PC-9 (cell line): ENCODE data around the gene HNRNPA0. TPM values are rescaled to one million over a fixed set of nuclear protein-coding genes. Genes with fewer than 3 reads are reported as not detected.

Experiments used
- BruUV-seq: library from RNA; stranded (reverse); fragments of 400-500 nt; replicated peaks from 2 replicates; lab custom pipeline; 2021; lab: Mats Ljungman, UMichigan
- CTCF ChIA-PET: fragments of 300-600 bp; sonication (Branson Sonifier 250); formaldehyde crosslinking; loops from one replicate; lab custom pipeline; 2022; ENCODE audit warnings: antibody characterized with exemption; lab: Charles Lee
- POLR2A ChIA-PET: fragments of 300-600 bp; sonication (Branson Sonifier 250); formaldehyde crosslinking; loops from one replicate; lab custom pipeline; 2022; ENCODE audit warnings: antibody characterized with exemption; ENCODE audit not compliant: unreplicated experiment; lab: Charles Lee
- DNase-seq, 2 experiments: peaks; one replicate each; pipeline versions ENCODE4 v3.0.0 to v3.0.0-alpha.2; 2015 to 2022; ENCODE audit warnings: mixed read lengths in 1 of 2
- H2AFZ ChIP-seq: fragments of 200-600 bp; sonication (generic); 2 replicates; pipeline ENCODE4 v1.8.1; 2017; ENCODE audit warnings: antibody characterized with exemption
- H3F3A ChIP-seq: fragments of 200-600 bp; sonication (generic); 2 replicates; pipeline ENCODE4 v1.8.1; 2017; ENCODE audit warnings: antibody characterized with exemption, mild to moderate bottlenecking, low read depth; ENCODE audit not compliant: insufficient read depth
- H3K27ac ChIP-seq: fragments of 200-600 bp; sonication (generic); 2 replicates; pipeline ENCODE4 v1.6.1; 2016; ENCODE audit warnings: mixed run types
- H3K27me3 ChIP-seq: fragments of 200-600 bp; sonication (generic); 2 replicates; pipeline ENCODE4 v1.6.1; 2016; ENCODE audit warnings: low read depth, mixed run types; ENCODE audit not compliant: insufficient read depth
- H3K36me3 ChIP-seq: fragments of 200-600 bp; sonication (generic); 2 replicates; pipeline ENCODE4 v1.6.1; 2016; ENCODE audit warnings: low read depth, mixed run types
- H3K4me1 ChIP-seq: fragments of 200-600 bp; sonication (generic); replicated peaks from 2 replicates; pipeline ENCODE4 v1.6.1; 2016; ENCODE audit warnings: mixed run types; ENCODE audit not compliant: insufficient read depth
- H3K4me2 ChIP-seq: fragments of 200-600 bp; sonication (generic); 2 replicates; pipeline ENCODE4 v1.6.1; 2017; ENCODE audit warnings: mixed run types
- H3K4me3 ChIP-seq: fragments of 200-600 bp; sonication (generic); 2 replicates; pipeline ENCODE4 v1.6.1; 2016; ENCODE audit warnings: mixed run types
- H3K79me2 ChIP-seq: fragments of 200-600 bp; sonication (generic); 2 replicates; pipeline ENCODE4 v1.6.1; 2017; ENCODE audit warnings: low read depth, mixed run types
- H3K9me2 ChIP-seq: fragments of 200-600 bp; sonication (generic); 2 replicates; pipeline ENCODE4 v1.8.1; 2017; ENCODE audit warnings: mild to moderate bottlenecking; ENCODE audit not compliant: insufficient read depth
- H3K9me3 ChIP-seq: fragments of 200-600 bp; sonication (generic); 2 replicates; pipeline ENCODE4 v1.8.1; 2016; ENCODE audit warnings: low read depth; ENCODE audit not compliant: insufficient read depth
- H4K20me1 ChIP-seq: fragments of 200-600 bp; sonication (generic); 2 replicates; pipeline ENCODE4 v1.8.1; 2017; ENCODE audit not compliant: insufficient read depth
- EZH2 ChIP-seq: fragments of 200-600 bp; sonication (generic); IDR thresholded peaks from 2 replicates; pipeline ENCODE4 v1.8.0; 2017; ENCODE audit warnings: antibody characterized with exemption, low read depth
- intact Hi-C: fragments of 100-400 bp; cut with micrococcal nuclease; formaldehyde crosslinking; loops from one replicate; pipeline ENCODE4 v1.10.0; 2022; ENCODE audit not compliant: unreplicated experiment
- total RNA-seq: library from RNA; stranded (reverse); gene quantifications from 2 replicates; pipeline ENCODE4 v1.2.3, GENCODE V29; 2021
- TF ChIP-seq, protein P1 (sequence below): fragments of 200-600 bp; sonication (generic); conservative IDR thresholded peaks from 2 replicates; pipeline ENCODE4 v1.6.1; 2017; ENCODE audit warnings: mixed run types, antibody characterized with exemption, mild to moderate bottlenecking, moderate library complexity

HNRNPA0 gene
- total RNA-seq, 1 experiment from 2014 or later = 27.8 TPM

DNA sequence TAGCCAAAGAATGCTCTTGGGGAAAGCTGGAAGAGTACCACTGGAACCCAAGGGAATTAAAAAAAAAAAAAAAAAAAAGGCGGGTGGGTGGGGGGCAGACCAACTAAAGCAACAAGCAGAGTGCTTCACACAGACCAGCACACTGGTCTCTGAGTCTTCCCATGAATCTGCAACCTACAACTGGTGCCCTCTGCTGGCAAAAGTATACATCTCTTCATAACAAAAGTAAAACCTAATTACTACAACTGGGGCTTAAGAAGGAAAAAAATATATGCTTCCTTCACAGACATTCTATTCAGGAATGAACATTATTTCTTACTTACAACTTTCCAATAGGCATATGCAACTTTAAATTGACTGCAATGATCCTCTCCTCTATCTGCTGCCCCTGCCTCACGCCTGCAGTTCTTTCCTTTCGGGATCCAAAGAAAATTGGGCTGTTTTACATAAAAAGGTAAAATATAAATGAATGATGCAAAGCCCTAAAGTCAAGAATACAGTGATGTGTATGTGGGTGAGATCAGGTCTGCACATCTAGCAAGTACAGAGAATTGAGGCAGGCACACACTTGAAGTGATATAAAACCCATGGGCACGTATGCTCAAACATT lies 11.0 kb downstream of the HNRNPA0 start:
- no peaks in the 10 kb centered on the region for H3K9me2 ChIP-seq
- H3K4me2 ChIP-seq = no peak overlapping the region
- no peaks in the 10 kb centered on the region for H3K79me2 ChIP-seq
- ChIA-PET POLR2A (interaction anchor here (0.5 kb wide), 1 partner anchor 14 kb away, joined by 4 read pairs; no protein-coding TSS in a partner anchor), CTCF (interaction anchor here (0.6 to 2.9 kb wide), 8 partner anchors 13 to 1019 kb away, joined by 3 to 28 read pairs (median 6); no protein-coding TSS in a partner anchor)
- no peak for TF ChIP-seq EZH2
- TF ChIP-seq, protein P1, sequence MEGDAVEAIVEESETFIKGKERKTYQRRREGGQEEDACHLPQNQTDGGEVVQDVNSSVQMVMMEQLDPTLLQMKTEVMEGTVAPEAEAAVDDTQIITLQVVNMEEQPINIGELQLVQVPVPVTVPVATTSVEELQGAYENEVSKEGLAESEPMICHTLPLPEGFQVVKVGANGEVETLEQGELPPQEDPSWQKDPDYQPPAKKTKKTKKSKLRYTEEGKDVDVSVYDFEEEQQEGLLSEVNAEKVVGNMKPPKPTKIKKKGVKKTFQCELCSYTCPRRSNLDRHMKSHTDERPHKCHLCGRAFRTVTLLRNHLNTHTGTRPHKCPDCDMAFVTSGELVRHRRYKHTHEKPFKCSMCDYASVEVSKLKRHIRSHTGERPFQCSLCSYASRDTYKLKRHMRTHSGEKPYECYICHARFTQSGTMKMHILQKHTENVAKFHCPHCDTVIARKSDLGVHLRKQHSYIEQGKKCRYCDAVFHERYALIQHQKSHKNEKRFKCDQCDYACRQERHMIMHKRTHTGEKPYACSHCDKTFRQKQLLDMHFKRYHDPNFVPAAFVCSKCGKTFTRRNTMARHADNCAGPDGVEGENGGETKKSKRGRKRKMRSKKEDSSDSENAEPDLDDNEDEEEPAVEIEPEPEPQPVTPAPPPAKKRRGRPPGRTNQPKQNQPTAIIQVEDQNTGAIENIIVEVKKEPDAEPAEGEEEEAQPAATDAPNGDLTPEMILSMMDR = peak; percentile 75
- no peak overlapping the region for H3K27ac ChIP-seq
- no peak overlapping the region for H3K4me3 ChIP-seq
- BruUV-seq = no TSS peak
- H3K27me3 ChIP-seq = no peaks in the 10 kb centered on the region
- H4K20me1 ChIP-seq = no peaks in the 10 kb centered on the region
- no peak overlapping the region for H2AFZ ChIP-seq
- intact Hi-C loops = loop anchor here (1.0 kb wide), 1 partner anchor 83 kb away; no protein-coding TSS in a partner anchor
- H3K9me3 ChIP-seq = peaks cover 11% of the 10 kb centered on the region; the same call in 1 of the 2 replicates
- peaks cover 4% of the 10 kb centered on the region; the same call in 1 of the 2 replicates for H3K4me1 ChIP-seq
- DNase-seq = peak; percentile 31 to 52
- no peaks in the 10 kb centered on the region for H3K36me3 ChIP-seq
- H3F3A ChIP-seq = peaks cover 30% of the 10 kb centered on the region

DNA sequence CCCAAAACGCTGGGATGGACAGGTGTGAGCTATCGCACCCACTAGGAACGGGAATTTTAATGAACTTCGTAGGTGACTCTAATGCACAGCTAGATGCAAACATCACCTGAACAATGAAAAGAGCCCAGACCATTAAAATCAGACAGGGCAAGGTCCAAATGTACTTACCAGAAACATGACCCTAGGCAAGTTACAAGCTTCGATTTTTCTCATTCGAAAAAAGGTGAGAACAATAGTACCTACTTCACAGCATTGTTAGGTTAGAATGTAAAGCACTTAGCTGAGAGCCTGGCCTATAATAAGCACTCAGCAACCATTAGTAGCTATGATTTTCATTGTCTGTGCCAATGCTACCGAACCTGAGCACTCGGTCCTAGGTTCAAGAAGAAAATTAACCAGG lies 12.4 kb downstream of the HNRNPA0 start:
- CTCF ChIA-PET = interaction anchor here (0.6 to 2.9 kb wide), 5 partner anchors 17 to 1007 kb away, joined by 3 to 28 read pairs (median 10); no protein-coding TSS in a partner anchor
- H2AFZ ChIP-seq = no peak overlapping the region
- peaks cover 13% of the 10 kb centered on the region; the same call in 1 of the 2 replicates for H3K9me3 ChIP-seq
- peaks cover 19% of the 10 kb centered on the region for H3K4me1 ChIP-seq
- TF ChIP-seq, protein P1 = no peak
- no peaks in the 10 kb centered on the region for H3K79me2 ChIP-seq
- no peaks in the 10 kb centered on the region for H3K36me3 ChIP-seq
- no peak overlapping the region for H3K4me2 ChIP-seq
- H3K4me3 ChIP-seq = no peak overlapping the region
- intact Hi-C loops = no loop called here
- no peaks in the 10 kb centered on the region for H3K27me3 ChIP-seq
- no peaks in the 10 kb centered on the region for H4K20me1 ChIP-seq
- no peak for DNase-seq
- POLR2A ChIA-PET = interaction anchor here (0.5 to 0.6 kb wide), 2 partner anchors 112 to 372 kb away, joined by 3 to 6 read pairs; no protein-coding TSS in a partner anchor
- H3F3A ChIP-seq = peaks cover 33% of the 10 kb centered on the region
- H3K9me2 ChIP-seq = no peaks in the 10 kb centered on the region
- BruUV-seq = no TSS peak
- no peak overlapping the region for H3K27ac ChIP-seq

DNA sequence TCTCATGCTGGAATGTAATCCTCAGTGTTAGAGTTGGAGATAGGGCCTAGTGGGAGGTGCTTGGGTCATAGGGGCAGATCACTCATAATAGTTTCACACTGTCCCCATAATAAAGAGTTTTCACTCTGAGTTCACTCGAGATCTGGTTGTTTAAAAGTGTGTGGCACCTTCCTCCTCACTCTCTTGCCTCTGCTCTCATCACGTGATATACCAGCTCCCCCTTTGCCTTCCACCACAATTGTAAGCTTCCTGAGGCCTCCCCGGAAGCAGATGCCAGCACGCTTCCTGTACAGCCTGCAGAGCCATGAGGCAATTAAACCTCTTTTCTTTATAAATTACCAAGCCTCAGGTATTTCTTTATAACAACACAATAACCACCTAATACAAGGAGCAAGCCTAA lies 14.4 kb downstream of the HNRNPA0 start:
- BruUV-seq = no TSS peak
- Histone ChIP-seq H3K27ac (no peak overlapping the region), H3K79me2 (no peaks in the 10 kb centered on the region), H3K4me3 (no peak overlapping the region), H3K36me3 (no peaks in the 10 kb centered on the region), H3K27me3 (no peaks in the 10 kb centered on the region), H3K9me3 (peaks cover 13% of the 10 kb centered on the region; the same call in 1 of the 2 replicates), H3K4me2 (no peak overlapping the region), H3K9me2 (no peaks in the 10 kb centered on the region), H3F3A (peaks cover 24% of the 10 kb centered on the region), H4K20me1 (no peaks in the 10 kb centered on the region), H3K4me1 (peaks cover 38% of the 10 kb centered on the region), H2AFZ (no peak overlapping the region)
- POLR2A ChIA-PET = no interaction called here
- CTCF ChIA-PET = no interaction called here
- DNase-seq = no peak
- intact Hi-C loops = loop anchor here (10.0 kb wide), 2 partner anchors 415 to 935 kb away; no protein-coding TSS in a partner anchor
- TF ChIP-seq, protein P1 = no peak
